Measurements from ENCODE around the gene HDAC4. TPM values are rescaled to one million over a fixed set of nuclear protein-coding genes. Genes with fewer than 3 reads are reported as not detected.

The HDAC4 gene
- total and polyA plus RNA-seq, 2 of the 4 experiments (the other 2 are of a cell fraction) = 4.1 to 7.2 TPM

DNA sequence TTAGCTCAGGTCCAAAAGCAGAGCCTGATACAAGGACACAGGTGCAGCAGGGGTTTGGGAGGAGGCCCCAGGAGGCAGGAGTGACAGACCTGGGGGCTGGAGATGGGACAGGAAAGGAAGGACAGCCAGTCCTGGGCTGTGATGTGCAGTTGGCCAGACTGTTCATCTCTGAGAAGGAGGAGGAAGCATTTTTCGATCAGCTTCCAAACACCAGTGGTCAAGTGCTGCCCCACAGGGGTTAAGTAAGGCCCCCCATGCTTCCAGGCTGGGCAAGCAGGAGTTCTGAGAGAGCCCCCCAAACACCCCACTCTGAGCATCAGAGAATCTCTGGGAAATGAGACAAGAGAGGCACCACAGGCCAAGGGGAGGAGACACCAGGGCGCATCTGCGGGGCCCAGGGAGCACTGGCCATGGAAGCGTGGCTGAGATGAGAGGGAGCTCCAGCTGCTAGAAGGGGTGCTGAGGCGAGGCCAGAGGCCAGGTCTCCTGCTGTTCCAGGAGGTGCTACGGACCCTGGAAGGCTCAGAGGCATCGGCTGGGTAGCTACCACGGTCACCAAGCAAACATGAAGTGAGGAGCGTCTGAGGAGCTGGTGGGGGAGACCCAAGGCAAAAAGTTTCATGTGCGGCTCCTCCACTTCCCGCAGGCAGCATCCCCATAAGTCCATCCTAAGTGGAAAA lies 5.6 kb upstream of the HDAC4 start:
- H4K91ac ChIP-seq (ENCODE audit: insufficient read depth, low read depth, low read length) = no peak overlapping the region
- H3K36me3 ChIP-seq (ENCODE audit: control insufficient read depth, insufficient read depth, low read length) = no peaks in the 10 kb centered on the region
- H4K5ac ChIP-seq (ENCODE audit: low read depth, low read length) = no peak overlapping the region
- no peak overlapping the region for H2BK120ac ChIP-seq (ENCODE audit: low read depth, low read length)
- H4K20me1 ChIP-seq (ENCODE audit: insufficient read depth, low read length) = no peaks in the 10 kb centered on the region
- no peak overlapping the region for H2AK9ac ChIP-seq (replicated peaks; ENCODE audit: low read depth, low read length, poor library complexity)
- in situ Hi-C loops (cut with MboI; ENCODE audit: low sequenced_read_pairs) (no loop called here), dilution Hi-C loops (cut with HindIII; ENCODE audit: low sequenced_read_pairs, unreplicated experiment) (no loop called here), intact Hi-C loops (cut with micrococcal nuclease) (loop anchor here (10.0 kb wide), 1 partner anchor 372 kb away; no protein-coding TSS in a partner anchor)
- no peak overlapping the region for H3K9ac ChIP-seq (ENCODE audit: low read depth, low read length)
- no TSS peak for BruUV-seq (replicated peaks)
- no peak overlapping the region for H3K4me3 ChIP-seq (ENCODE audit: insufficient read depth, low read depth, low read length)
- TF ChIP-seq RAD21 (IDR thresholded peaks at IDR 0.05; ENCODE audit: low read length) = no peak
- TF ChIP-seq MXI1 (IDR thresholded peaks at IDR 0.05; ENCODE audit: borderline replicate concordance, low read depth, low read length) = no peak
- TF ChIP-seq, protein P1, sequence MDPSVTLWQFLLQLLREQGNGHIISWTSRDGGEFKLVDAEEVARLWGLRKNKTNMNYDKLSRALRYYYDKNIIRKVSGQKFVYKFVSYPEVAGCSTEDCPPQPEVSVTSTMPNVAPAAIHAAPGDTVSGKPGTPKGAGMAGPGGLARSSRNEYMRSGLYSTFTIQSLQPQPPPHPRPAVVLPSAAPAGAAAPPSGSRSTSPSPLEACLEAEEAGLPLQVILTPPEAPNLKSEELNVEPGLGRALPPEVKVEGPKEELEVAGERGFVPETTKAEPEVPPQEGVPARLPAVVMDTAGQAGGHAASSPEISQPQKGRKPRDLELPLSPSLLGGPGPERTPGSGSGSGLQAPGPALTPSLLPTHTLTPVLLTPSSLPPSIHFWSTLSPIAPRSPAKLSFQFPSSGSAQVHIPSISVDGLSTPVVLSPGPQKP (IDR thresholded peaks at IDR 0.05; ENCODE audit: borderline replicate concordance, low read depth, low read length) = no peak
- no peak for TF ChIP-seq POLR2A (IDR thresholded peaks at IDR 0.05; ENCODE audit: low read depth, low read length)
- no peak for TF ChIP-seq MAFK (IDR thresholded peaks at IDR 0.05; ENCODE audit: low read depth, low read length)
- TF ChIP-seq RFX5 (IDR thresholded peaks at IDR 0.05; ENCODE audit: low read depth, low read length) = no peak
- TF ChIP-seq SMC3 (IDR thresholded peaks at IDR 0.05; ENCODE audit: low read depth, low read length) = no peak
- TF ChIP-seq RCOR1 (IDR thresholded peaks at IDR 0.05; ENCODE audit: insufficient replicate concordance, low read length) = no peak
- no peak for TF ChIP-seq FOS (IDR thresholded peaks at IDR 0.05; ENCODE audit: low read depth, low read length)
- TF ChIP-seq CHD1 (IDR thresholded peaks at IDR 0.05; ENCODE audit: low read depth, low read length) = no peak
- no peak for TF ChIP-seq USF2 (IDR thresholded peaks at IDR 0.05; ENCODE audit: low read depth, low read length)
- no peak for TF ChIP-seq MAZ (IDR thresholded peaks at IDR 0.05; ENCODE audit: borderline replicate concordance, low read depth, low read length)
- TF ChIP-seq CEBPB (IDR thresholded peaks at IDR 0.05; ENCODE audit: low read depth, low read length) = no peak
- TF ChIP-seq NFE2L2 (IDR thresholded peaks at IDR 0.05; ENCODE audit: low read depth, low read length) = no peak
- TF ChIP-seq BHLHE40 (IDR thresholded peaks at IDR 0.05; ENCODE audit: low read depth, low read length) = no peak
- no peak for TF ChIP-seq CTCF (conservative IDR thresholded peaks at IDR 0.05; ENCODE audit: low read depth, low read length)
- CTCF ChIA-PET = interaction anchor here (1.1 kb wide), 1 partner anchor 13 kb away, joined by 3 read pairs; no protein-coding TSS in a partner anchor
- no peak overlapping the region for H3K27ac ChIP-seq (ENCODE audit: insufficient read depth, low read length)
- H2AFZ ChIP-seq (replicated peaks; ENCODE audit: low read length, poor library complexity) = no peak overlapping the region
- H3K9me1 ChIP-seq (ENCODE audit: insufficient read depth, low read length) = no peaks in the 10 kb centered on the region
- no peak overlapping the region for H3K23ac ChIP-seq (ENCODE audit: low read depth, low read length)
- H3K9me3 ChIP-seq (ENCODE audit: control insufficient read depth, insufficient read depth, low read length) = no peaks in the 10 kb centered on the region
- no peak for ATAC-seq (ENCODE audit: low read depth)
- POLR2A ChIA-PET (ENCODE audit: unreplicated experiment) = no interaction called here
- peaks cover 3% of the 10 kb centered on the region for H3K27me3 ChIP-seq (ENCODE audit: control insufficient read depth, insufficient read depth, low read length)
- H3K4ac ChIP-seq (ENCODE audit: low read depth, low read length) = no peak overlapping the region
- H3K18ac ChIP-seq (ENCODE audit: low read depth, low read length) = no peak overlapping the region
- no peak overlapping the region for H3K4me2 ChIP-seq (ENCODE audit: low read depth, low read length)
- H4K8ac ChIP-seq (ENCODE audit: low read depth in 2 of 2, low read length in 2 of 2) = no peak overlapping the region
- no peak overlapping the region for H2AK5ac ChIP-seq (ENCODE audit: low read depth, low read length)
- no peak overlapping the region for H2BK15ac ChIP-seq (ENCODE audit: low read depth, low read length)
- H3K79me1 ChIP-seq (ENCODE audit: low read depth in 1 of 2, low read length in 2 of 2) = no peaks in the 10 kb centered on the region
- 90% methylated on average over 7 of the region's 11 CpGs; no CpG with 5 or more reads in 1 of the 2 experiments for WGBS, 2 experiments (ENCODE audit: extremely low coverage in 2 of 2, insufficient read length in 1 of 2)
- no peaks in the 10 kb centered on the region for H3K4me1 ChIP-seq (ENCODE audit: control insufficient read depth, insufficient read depth, low read length)
- H2BK20ac ChIP-seq (ENCODE audit: low read depth, low read length) = no peak overlapping the region
- DNase-seq = no peak
- H3K56ac ChIP-seq (ENCODE audit: extremely low read depth, insufficient read depth, low read length) = no peak overlapping the region
- H3K14ac ChIP-seq (replicated peaks; ENCODE audit: low read depth, low read length) = no peak overlapping the region
- H2BK5ac ChIP-seq (ENCODE audit: low read depth, low read length, poor library complexity, severe bottlenecking) = no peak overlapping the region

Data from IMR-90 (cell line).